CD4-positive, alpha-beta T cell treated with Interleukin-6 for 4 hours (primary cell): ENCODE results near the gene MCTP1.

ENCODE experiments used
- DNase-seq: peaks from one replicate; pipeline ENCODE4 v3.0.0-alpha.2; 2020; ENCODE audit warnings: mixed read lengths

The MCTP1 gene

DNA sequence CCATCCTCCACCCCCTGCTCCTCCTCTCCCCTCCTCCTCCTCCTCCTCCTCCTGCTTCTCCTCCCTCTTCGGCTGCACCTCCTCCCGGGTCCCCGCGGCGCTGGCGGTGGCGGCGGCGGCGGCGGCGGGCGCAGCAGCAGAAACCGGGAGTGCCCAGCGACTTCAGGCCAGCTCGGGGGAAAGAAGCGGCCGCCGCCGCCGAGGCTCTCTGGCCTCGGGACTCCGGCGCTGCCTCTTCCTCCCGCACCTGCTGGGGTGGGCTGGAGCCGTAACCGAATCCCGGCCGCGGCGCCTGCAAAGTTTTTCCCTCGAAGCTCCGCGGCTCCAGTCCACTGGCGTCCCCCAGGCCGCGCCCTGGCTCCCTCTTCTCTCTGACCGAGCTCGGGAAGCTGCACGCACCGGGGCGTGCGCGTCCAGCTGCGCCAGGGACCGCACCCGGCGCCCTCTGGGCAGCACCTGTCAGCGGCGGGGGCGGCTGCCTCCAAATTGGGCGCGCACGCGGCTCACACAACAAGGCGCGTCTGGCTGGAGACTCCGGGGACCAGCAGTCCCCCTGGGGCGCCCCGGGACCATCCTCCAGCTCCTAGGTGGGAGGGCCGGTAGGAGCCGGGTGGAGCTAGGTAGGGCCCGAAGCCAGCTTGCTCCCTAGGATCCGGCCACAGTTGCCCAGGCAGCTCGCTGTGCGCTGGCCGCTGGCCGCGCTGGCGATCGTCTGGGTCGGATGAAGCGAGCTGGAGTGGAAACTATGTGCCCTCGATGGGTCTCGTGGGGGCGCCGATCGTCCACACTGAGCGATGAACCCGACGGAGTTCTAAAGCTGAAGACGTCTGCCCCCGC, at the start of gene MCTP1:
Gene MCTP1 (minus strand): TSS at position 523 of the 837 bp plus-strand sequence.
- no peak for DNase-seq

- DNase-seq, result no peak
Measured at GRCh38 chr5:95332158-95332557, 47.3 kb upstream of the MCTP1 start.

DNA sequence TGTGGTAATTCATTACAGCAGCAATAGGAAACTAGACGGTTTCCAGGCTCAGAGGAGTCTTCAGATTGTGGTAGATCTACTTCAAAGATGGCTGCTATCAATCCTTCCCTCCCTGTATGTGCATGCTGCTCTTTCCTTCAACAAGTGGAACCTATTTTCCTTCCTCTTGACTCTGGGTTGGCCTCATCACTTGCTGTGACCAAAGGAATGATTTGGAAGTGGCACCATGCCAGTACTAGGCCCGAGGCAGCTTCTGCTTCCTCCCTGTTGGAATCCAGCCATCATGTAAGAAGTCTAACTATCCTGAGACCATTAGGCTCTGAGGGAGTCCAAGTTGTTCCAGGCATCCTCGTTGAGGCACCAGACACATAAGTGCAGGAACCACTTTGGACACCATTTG, 46.5 kb upstream of the MCTP1 start:
- DNase-seq, result no peak

GRCh38 chr5:95327211-95327610, 42.3 kb upstream of the MCTP1 start:
- DNase-seq, result no peak

- DNase-seq, result no peak
Measured at GRCh38 chr5:95317687-95318086, 32.8 kb upstream of the MCTP1 start.

DNA sequence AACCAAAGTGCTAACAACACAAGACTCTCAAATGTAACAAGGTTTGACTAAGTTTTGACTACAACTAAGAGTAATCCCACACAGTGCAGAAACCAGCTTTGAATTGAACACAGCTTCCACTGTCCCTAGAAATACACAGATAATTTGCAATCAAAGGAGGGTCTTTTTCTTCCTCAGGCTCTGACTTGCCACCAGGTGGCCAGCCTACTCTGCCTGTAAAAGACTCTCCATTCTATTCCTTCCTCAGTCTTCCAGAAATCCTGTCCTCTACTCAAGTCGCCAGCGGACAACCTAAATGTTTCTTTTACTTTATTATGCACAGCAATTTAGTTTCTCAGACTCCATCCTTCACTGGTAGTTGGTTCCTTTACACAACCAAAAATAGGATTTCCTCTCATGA, 32.2 kb upstream of the MCTP1 start:
- DNase-seq, result no peak

DNA sequence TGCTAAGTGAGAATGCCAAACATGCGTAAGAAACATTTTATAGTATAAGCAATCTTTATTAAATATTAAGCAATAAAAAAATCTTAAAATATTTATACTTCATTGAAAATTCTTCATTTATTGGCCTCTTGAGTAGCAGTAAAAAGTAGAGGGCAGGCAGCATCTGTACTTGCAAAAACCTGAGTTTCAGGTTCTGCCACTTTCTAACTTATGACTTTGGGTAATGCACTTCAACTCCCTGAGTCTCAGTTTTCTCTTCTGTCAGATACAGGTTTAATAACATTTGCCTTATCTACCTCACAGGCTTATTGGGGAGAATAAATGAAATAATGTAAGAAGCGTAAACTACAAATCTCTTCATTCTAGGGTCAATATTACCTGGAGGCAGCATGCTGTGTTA, 19.8 kb upstream of the MCTP1 start:
- DNase-seq, result no peak

- DNase-seq, result no peak
Measured at GRCh38 chr5:95298651-95299050, 13.8 kb upstream of the MCTP1 start.

DNA sequence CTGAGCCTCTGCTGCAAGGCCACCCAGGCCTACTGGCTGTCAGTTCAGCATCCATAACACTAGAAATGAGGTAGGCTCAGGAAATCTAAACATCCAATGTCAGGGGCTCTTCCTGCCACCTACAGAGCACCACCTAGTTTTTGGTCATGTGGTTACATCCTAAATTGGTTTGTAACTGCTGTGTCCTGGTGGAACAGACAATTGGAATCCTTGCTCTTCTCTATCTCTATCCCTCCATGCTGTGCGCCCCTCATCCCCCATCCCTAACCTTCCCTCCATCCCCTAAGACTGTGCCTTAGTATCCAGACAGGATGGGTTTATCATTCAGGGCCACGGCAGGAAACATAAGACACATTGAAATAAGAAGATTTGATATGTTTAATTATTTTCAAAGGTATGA, 11.4 kb upstream of the MCTP1 start:
- DNase-seq, result no peak

- DNase-seq, result no peak
Measured at GRCh38 chr5:95285409-95285755, 488 bp upstream of the MCTP1 start.

DNA sequence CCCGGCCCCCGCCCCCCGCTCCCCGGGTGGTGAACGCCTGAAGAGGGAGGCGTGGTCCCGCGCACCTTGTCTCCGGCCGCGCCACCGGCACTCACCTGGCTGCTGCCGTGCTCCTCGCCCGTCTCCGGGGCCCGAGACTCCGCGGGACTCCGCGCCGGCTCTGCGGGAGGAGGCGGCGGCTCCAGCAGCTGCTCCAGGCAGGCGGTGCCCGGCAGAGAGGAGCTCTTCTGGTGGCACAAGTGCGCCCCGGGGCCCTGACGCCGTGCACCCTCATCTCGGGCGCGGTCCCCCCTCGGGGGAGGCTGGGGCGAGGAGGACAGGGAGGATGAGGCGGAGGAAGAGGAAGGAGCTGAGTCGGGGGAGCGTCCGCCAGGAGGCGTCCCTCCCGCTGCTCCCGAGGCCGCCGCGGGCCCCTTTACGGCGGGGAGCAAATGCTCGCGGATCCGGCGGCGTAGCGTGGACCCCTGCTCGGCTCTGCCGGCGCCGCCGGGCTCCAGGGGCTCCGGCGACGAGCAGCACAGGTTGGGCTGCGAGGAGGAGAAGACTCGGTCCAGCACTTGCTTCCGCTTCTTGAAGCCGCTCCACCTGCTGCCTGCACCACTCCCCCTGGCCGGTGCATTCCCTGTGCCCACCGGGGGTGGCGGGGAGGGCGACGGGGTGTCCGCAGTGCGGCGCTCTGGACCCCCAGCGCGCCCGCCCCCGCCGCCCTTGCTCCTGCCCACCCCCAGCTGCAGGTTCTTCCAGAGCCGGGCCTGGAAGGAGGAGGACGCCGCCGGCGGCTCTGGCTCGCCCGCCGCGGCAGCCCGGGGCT, 928 bp downstream of the MCTP1 start:
- DNase-seq, result peak; percentile 15

- DNase-seq, result no peak
Measured at GRCh38 chr5:95283022-95283615, 1.8 kb downstream of the MCTP1 start.

DNA sequence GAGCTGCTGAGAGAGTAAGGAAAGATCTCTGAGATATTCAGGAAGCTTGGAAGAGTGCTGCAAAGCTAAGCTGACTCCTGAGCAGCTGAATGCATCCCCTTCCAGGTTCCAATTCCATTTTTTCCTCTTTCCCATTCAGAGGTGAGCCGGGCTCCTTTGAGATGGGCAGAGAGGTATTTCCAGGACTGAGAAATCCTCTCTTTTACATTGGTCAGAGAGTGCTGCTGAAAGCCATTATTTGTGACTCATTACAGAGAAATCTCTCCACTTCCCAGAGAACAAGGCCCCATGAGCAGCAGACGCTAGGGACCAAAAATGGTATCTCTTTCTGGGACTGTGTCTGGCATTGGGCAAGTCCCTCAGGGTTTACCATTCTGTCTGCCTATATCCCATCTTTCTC, 3.7 kb downstream of the MCTP1 start:
- DNase-seq, result no peak

DNA sequence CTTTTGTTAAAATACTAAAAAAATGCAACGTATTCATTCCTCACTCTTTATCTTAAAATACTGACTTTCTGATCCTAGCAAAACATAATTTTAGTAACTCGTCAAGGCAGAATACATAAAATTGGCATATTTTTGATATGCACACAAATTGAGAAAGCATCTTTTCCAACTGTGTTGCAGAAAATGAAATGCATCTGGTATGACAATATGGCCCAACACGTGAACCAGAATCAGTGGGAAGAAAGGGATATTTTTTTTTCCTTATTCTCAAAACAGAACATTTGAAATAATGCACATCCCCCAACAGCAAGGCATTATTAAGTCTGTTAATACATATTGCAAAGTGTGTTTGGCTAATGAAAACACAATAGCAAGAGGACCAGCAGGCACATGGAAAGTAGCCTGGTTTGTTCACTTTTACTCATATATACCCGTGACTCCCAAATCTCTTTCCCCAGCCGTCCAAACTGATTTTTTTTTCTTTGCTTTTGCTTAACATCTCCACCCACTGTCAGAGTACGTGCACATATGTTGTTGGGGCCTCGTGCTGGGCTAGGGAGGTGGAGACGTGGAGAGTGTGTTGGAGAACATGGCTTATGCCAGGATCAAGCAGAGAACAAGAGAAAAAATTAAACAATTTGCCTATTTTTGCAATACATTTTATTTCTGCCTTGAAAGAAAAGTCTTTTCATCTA, 4.3 kb downstream of the MCTP1 start:
- no peak for DNase-seq

- no peak for DNase-seq
Measured at GRCh38 chr5:95274011-95274410, 10.9 kb downstream of the MCTP1 start.

- no peak for DNase-seq
Measured at GRCh38 chr5:95272316-95272929, 12.5 kb downstream of the MCTP1 start.

DNA sequence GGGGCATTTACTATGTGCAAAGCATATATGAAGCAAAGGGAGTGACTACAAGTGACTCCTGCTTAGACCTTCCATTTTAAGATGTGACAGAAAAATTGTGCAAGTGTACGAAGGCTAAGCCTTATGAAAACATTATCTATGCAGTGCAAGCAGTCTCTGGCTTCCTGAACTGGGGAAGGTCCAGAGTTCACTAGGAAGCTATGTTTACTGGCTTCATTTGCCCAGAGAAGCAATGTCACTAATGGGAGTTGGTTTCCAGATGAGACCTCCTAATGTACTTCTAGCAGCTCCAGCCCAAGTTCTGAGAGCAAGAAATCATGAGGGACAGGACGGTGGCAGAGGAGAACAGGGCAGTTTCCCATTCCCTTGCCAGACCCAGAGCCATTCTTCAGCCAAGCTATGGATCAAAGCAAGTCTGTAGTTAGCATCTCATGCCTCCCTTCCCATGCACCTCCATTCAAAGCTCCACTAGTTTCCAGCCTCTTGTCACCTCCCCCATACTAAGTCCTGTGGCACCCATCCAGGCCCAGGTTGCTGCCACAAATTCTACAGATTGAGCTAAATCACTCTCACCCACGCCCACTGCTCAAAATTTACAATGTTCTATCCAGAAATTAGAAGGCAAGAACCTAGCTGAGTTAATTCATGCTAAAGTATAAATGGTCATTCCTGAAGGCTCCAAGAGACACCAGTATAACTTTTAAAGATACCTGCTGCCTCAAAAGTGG, 21.8 kb downstream of the MCTP1 start:
- no peak for DNase-seq

DNA sequence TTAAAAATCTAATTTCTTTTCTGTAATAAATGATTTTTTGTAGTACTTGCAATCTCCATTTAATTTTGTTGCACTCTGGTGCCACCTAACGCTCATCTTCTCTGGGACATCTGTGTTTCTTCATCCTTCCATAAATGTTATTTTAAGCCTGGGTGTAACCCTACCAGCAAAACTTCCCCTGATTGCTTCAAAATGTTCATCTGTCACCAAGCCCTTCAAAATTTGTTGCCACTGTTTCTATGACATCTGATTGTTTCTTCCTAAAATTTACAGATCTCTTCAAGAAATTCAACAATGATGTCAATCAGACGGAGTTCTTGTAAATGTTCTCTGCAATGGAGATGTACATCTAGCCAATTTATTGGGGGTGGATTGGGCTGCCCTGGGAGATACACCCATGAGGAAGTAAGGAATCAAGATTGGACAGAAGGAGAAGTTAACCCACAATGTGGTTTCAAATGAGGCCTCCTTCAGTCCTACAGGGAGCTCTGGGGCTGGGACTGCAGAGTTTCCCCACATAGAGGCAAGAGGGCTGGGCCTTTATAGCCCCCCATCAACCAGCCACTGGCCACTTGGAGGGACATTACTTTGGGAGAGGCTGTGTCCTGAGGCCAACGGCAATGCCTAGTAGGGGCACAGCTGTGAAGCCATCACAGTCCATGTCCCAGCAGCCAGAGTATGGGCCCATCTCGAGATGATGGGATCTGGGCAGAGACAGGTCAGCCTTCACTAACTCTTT, 23.3 kb downstream of the MCTP1 start:
- no peak for DNase-seq

GRCh38 chr5:95256991-95257390, 27.9 kb downstream of the MCTP1 start:
- no peak for DNase-seq

DNA sequence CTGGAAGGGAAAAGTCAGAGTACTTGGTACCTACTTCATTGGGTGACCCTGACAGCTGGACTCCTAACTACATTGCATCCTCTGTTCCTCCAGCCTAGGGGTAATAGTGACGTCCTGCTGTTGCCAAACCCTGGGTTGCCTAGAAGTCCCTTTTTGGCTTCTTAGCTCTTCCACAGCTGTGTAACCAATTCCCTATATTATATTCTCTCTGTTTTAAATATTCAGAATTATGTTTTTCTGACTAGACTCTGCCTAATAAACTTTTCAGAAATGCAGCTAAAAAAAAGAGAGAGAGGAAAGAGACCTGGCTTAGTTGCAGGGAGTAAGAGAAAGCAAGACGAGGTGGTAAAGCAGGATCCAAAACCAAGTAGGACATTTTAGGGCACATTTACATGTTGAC, 28.4 kb downstream of the MCTP1 start:
- DNase-seq, result no peak

DNA sequence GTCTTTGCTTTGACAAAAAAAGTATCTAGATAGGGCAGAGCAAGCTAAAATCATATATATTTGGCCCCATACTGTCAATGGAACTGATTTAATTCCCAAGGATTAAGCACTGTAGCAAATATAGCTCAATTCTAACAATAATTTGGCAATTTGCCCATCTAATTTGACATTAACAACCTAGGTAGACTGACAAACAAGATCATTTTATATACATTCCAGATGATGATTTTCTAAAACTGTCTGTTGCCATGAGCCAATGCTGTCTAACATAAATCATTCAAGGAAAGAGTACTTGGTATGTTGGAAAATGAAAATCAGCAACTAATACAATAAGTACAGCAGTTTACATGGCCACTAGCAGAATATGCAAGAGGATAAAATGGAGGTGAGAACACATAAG, 32.1 kb downstream of the MCTP1 start:
- DNase-seq, result no peak
